K562 (cell line): ENCODE measurements around the gene MPG. TPM values are rescaled to one million over a fixed set of nuclear protein-coding genes. Genes with fewer than 3 reads are reported as not detected.

ENCODE experiments used
- BMI1 ChIP-seq: fragments of 150-350 bp; IDR thresholded peaks from 2 replicates; pipeline ENCODE4 v1.6.1; 2014; ENCODE audit warnings: low read length
- CBX3 ChIP-seq, 2 experiments: IDR thresholded peaks; 1 replicate in 1 of 2; 2 replicates in 1 of 2; pipeline ENCODE4 v1.6.1; 2012; ENCODE audit warnings: inconsistent platforms in 2 of 2, low read length in 2 of 2, borderline replicate concordance in 1 of 2, control low read depth in 1 of 2
- FOXK2 ChIP-seq, 2 experiments: fragments of 450-650 bp; IDR thresholded peaks in 1 of 2; conservative IDR thresholded peaks in 1 of 2; 2 replicates each; pipeline ENCODE4 v1.6.1; 2016; ENCODE audit warnings: low read depth in 2 of 2, mild to moderate bottlenecking in 1 of 2
- FOXP4 ChIP-seq: sonication (generic); formaldehyde crosslinking; IDR thresholded peaks from 2 replicates; pipeline ENCODE4 v1.8.0; 2022; ENCODE audit warnings: mild to moderate bottlenecking, missing genetic modification reagents, borderline replicate concordance
- HNRNPH1 ChIP-seq: fragments of 200-400 bp; formaldehyde crosslinking; optimal IDR thresholded peaks from 2 replicates; pipeline ENCODE3; 2017; ENCODE audit warnings: low read depth, mild to moderate bottlenecking, low read length, moderate library complexity
- ILK ChIP-seq: fragments of 450-650 bp; IDR thresholded peaks from 2 replicates; pipeline ENCODE4 v1.6.1; 2016; ENCODE audit warnings: missing genetic modification characterization, low read depth, mild to moderate bottlenecking, missing compliant biosample characterization, moderate library complexity, borderline replicate concordance
- KAT7 ChIP-seq: sonication (generic); formaldehyde crosslinking; IDR thresholded peaks from 2 replicates; pipeline ENCODE4 v1.8.0; 2022; ENCODE audit warnings: missing genetic modification reagents, mild to moderate bottlenecking, borderline replicate concordance
- MECOM ChIP-seq: fragments of 250-450 bp; sonication (Bioruptor Pico); IDR thresholded peaks from 2 replicates; pipeline ENCODE4 v1.8.0; 2022; ENCODE audit warnings: inconsistent platforms
- MITF ChIP-seq: IDR thresholded peaks from 2 replicates; pipeline ENCODE4 v1.6.1; 2014; ENCODE audit warnings: antibody characterized with exemption
- NEUROD1 ChIP-seq: fragments of 150-350 bp; IDR thresholded peaks from 2 replicates; pipeline ENCODE4 v1.6.1; 2014; ENCODE audit warnings: borderline replicate concordance, low read length, low read depth; ENCODE audit not compliant: partially characterized antibody
- NONO ChIP-seq, 2 experiments: fragments of 200-400 bp in 1 of 2; fragments of 450-650 bp in 1 of 2; formaldehyde crosslinking in 1 of 2; IDR thresholded peaks; 2 replicates each; pipeline ENCODE4 v1.6.1; 2017; ENCODE audit warnings: low read depth in 2 of 2, mild to moderate bottlenecking in 2 of 2, moderate library complexity in 2 of 2, low read length in 1 of 2
- POLR2A ChIP-seq: fragments of 450-650 bp; conservative IDR thresholded peaks from 2 replicates; pipeline ENCODE4 v1.6.1; 2016
- SAFB2 ChIP-seq: fragments of 200-400 bp; formaldehyde crosslinking; IDR thresholded peaks from 2 replicates; pipeline ENCODE4 v1.6.1; 2018; ENCODE audit warnings: borderline replicate concordance, low read length, low read depth, moderate library complexity; ENCODE audit not compliant: severe bottlenecking
- SNRNP70 ChIP-seq: fragments of 200-400 bp; formaldehyde crosslinking; optimal IDR thresholded peaks from 2 replicates; pipeline ENCODE3; 2017; ENCODE audit warnings: low read depth, low read length
- SOX6 ChIP-seq: fragments of 450-650 bp; IDR thresholded peaks from 2 replicates; pipeline ENCODE4 v1.6.1; 2014; ENCODE audit warnings: mild to moderate bottlenecking
- SREBF2 ChIP-seq: sonication (generic); formaldehyde crosslinking; IDR thresholded peaks from 2 replicates; pipeline ENCODE4 v1.4.0; 2020; ENCODE audit warnings: mild to moderate bottlenecking, missing genetic modification reagents
- STAT5B ChIP-seq: fragments of 250-450 bp; sonication (Bioruptor Pico); IDR thresholded peaks from 2 replicates; pipeline ENCODE4 v1.8.0; 2021; ENCODE audit warnings: mild to moderate bottlenecking, inconsistent platforms
- ZBTB43 ChIP-seq: sonication (generic); formaldehyde crosslinking; IDR thresholded peaks from 2 replicates; pipeline ENCODE4 v1.8.0; 2023; ENCODE audit warnings: mild to moderate bottlenecking, missing genetic modification reagents
- ZBTB7A ChIP-seq: IDR thresholded peaks from 2 replicates; pipeline ENCODE4 v1.6.1; 2011; ENCODE audit warnings: low read depth, mild to moderate bottlenecking, low read length, moderate library complexity, borderline replicate concordance; ENCODE audit not compliant: control insufficient read depth
- ZNF384 ChIP-seq: IDR thresholded peaks from 2 replicates; pipeline ENCODE4 v1.6.1; 2012; ENCODE audit warnings: low read depth, low read length, improper control_type of control experiment
- polyA plus RNA-seq, 8 experiments: library from polyadenylated mRNA; depleted of rRNA in 4 of 8; stranded (reverse) in 5 of 8; unstranded in 3 of 8; fragments of >200 nt; fragmentation: Nextera tagmentation in 2 of 8; fragmentation: Illumina TruSeq in 1 of 8; extraction: Ambion mirVana in 2 of 8; extraction: Trizol in 1 of 8; gene quantifications; 2 replicates each; pipeline versions ENCODE4 v1.2.1 to v1.2.3, GENCODE V29; 2011 to 2014; ENCODE audit warnings: inconsistent platforms in 1 of 8, missing spikeins in 1 of 8
- total RNA-seq, 7 experiments: library from RNA; depleted of rRNA in 6 of 7; stranded (reverse); fragments of >200 nt in 6 of 7; fragmentation: Illumina TruSeq in 2 of 7; extraction: Trizol in 2 of 7; gene quantifications; 2 replicates each; pipeline versions ENCODE4 v1.2.1 to v1.2.3, GENCODE V29; 2011 to 2021; ENCODE audit warnings: low replicate concordance in 1 of 7
- TF ChIP-seq, protein P1 (sequence below): fragments of 450-650 bp; formaldehyde crosslinking; IDR thresholded peaks from 2 replicates; pipeline ENCODE4 v1.4.0; 2020; ENCODE audit warnings: mild to moderate bottlenecking, mixed read lengths

Gene MPG
- total and polyA plus RNA-seq, 9 of the 15 experiments (the other 6 are each of a cell fraction or from before 2014, with no cell fraction given) = 0.42 to 226 (median 36.2) TPM

DNA sequence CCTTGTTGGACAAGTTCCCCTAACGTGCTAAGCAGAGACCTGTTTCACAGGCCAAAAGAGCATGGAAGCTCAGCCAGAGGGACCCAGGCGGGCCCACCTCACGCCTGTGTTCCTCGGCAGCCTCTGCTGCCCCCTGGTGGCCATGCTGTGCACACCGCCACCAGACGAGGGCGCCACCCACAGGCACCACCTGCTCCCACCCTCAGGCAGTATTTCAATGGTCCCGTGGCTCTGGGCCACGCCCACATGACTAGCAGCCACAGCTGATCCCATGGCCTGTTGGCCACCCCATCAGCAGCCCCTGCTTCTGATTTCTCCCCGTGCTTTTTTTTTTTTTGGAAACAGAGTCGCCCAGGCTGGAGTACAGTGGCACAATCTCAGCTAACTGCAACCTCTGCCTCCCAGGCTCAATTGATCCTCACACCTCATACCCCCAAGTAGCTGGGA, 18.9 kb downstream of the MPG start (continued):
- TF ChIP-seq, protein P1, sequence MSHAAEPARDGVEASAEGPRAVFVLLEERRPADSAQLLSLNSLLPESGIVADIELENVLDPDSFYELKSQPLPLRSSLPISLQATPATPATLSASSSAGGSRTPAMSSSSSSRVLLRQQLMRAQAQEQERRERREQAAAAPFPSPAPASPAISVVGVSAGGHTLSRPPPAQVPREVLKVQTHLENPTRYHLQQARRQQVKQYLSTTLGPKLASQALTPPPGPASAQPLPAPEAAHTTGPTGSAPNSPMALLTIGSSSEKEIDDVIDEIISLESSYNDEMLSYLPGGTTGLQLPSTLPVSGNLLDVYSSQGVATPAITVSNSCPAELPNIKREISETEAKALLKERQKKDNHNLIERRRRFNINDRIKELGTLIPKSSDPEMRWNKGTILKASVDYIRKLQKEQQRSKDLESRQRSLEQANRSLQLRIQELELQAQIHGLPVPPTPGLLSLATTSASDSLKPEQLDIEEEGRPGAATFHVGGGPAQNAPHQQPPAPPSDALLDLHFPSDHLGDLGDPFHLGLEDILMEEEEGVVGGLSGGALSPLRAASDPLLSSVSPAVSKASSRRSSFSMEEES (CRISPR knock-in tag) = peak; percentile 22
- peak; percentile 57 to 63; a peak in 3 of 4 replicates for TF ChIP-seq FOXK2 (conservative IDR thresholded peaks at IDR 0.05 in 1 of 2, IDR thresholded peaks at IDR 0.05 in 1 of 2; ENCODE audit: low read depth in 2 of 2)
- peak in 1 of 2 experiments; percentile 74; a peak in 2 of 4 replicates for TF ChIP-seq NONO (IDR thresholded peaks at IDR 0.05; ENCODE audit: low read depth in 2 of 2, low read length in 1 of 2)
- peak; percentile 72 for TF ChIP-seq MITF
- no peak for TF ChIP-seq SAFB2
- TF ChIP-seq CBX3 (IDR thresholded peaks at IDR 0.05; ENCODE audit: borderline replicate concordance in 1 of 2, low read length in 2 of 2) = peak in 1 of 2 experiments; percentile 87; a peak in 2 of 3 replicates
- peak; percentile 79; the same call in 1 of the 2 replicates for TF ChIP-seq ZBTB7A
- no peak for TF ChIP-seq SNRNP70
- TF ChIP-seq POLR2A = 0 out of 2 replicates have a peak, but pooled peaks have one; percentile 28
- peak; percentile 43 for TF ChIP-seq NEUROD1
- TF ChIP-seq HNRNPH1 = no peak
- TF ChIP-seq KAT7 = peak; percentile 71; the same call in 1 of the 2 replicates
- peak; percentile 74 for TF ChIP-seq ZNF384
- TF ChIP-seq STAT5B (CRISPR knock-in tag) = no peak
- TF ChIP-seq ILK (tag) = no peak
- TF ChIP-seq BMI1 = no peak
- TF ChIP-seq FOXP4 (CRISPR knock-in tag) = no peak
- no peak for TF ChIP-seq MECOM (CRISPR knock-in tag)
- 0 out of 2 replicates have a peak, but pooled peaks have one; percentile 24 for TF ChIP-seq ZBTB43 (CRISPR knock-in tag)
- peak; percentile 68 for TF ChIP-seq SOX6
- no peak for TF ChIP-seq SREBF2
